ENCODE data around the gene SLC6A7.
"Not testable (repeated sequence)": the region's sequence is repeated elsewhere in the genome, so short reads cannot be mapped to it uniquely, and the experiment has no call there.

The SLC6A7 gene

DNA sequence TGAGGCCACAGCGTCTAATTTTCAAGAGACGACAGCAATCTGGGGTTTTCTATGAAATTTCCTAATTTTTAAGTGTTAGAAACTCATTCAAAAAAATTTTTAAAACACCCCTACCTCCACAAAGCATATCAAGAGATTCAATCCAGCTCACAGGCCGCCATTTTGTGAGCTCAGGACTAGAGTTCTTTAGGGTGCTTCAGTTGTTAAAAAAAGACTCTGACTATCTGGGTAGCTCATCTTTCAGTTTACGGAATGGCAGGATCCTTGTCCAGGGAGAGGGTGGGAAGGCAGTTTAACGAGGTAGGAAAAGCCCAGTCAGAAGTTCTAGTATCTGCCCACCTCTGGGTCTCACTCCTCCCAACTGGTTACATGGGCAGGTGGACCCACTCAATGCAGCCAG, 56.6 kb downstream of the SLC6A7 start:
- Histone ChIP-seq H3K27ac (ENCODE audit: low read depth, low read length) (no peak overlapping the region), H3K9ac (ENCODE audit: low read depth, low read length) (no peak overlapping the region), H3K4me1 (ENCODE audit: insufficient read depth, low read length) (no peaks in the 10 kb centered on the region), H3K27me3 (ENCODE audit: insufficient read depth, low read length) (no peaks in the 10 kb centered on the region), H3K9me3 (ENCODE audit: insufficient read depth, low read depth, low read length) (no peaks in the 10 kb centered on the region), H3K4me3 (ENCODE audit: low read length) (no peak overlapping the region), H3K36me3 (ENCODE audit: insufficient read depth, low read length) (no peaks in the 10 kb centered on the region)
- whole genome bisulfite sequencing, result 96% methylated on average over 5 of the region's 5 CpGs

GRCh38 chr5:150246835-150247234, 57.0 kb downstream of the SLC6A7 start:
- no peak overlapping the region for H3K4me3 ChIP-seq (ENCODE audit: low read length)
- no peaks in the 10 kb centered on the region for H3K27me3 ChIP-seq (ENCODE audit: insufficient read depth, low read length)
- no peak overlapping the region for H3K9ac ChIP-seq (ENCODE audit: low read depth, low read length)
- no peak overlapping the region for H3K27ac ChIP-seq (ENCODE audit: low read depth, low read length)
- H3K4me1 ChIP-seq (ENCODE audit: insufficient read depth, low read length), result no peaks in the 10 kb centered on the region
- WGBS, result 91% methylated on average over 5 of the region's 5 CpGs
- no peaks in the 10 kb centered on the region for H3K36me3 ChIP-seq (ENCODE audit: insufficient read depth, low read length)
- no peaks in the 10 kb centered on the region for H3K9me3 ChIP-seq (ENCODE audit: insufficient read depth, low read depth, low read length)

DNA sequence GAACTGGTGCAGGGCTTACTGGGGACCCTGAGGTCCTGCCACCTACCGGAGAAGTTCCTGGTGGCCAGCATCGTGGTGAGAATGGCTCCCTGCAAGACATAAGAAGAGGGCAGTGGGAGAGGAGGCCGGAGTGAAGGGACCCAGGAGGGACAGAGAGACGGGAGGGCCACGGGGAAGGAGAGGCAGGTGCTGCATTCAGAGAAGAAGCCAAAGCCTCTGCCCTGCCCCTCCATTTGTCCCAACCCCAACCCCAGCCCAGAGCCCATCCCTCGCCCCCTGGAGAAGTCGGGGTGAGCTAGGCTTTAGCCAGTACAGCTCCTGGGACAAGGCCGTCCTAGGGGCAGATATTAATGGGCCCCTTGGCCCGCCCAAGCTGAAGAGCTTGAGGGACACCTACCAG, 57.9 kb downstream of the SLC6A7 start:
- Histone ChIP-seq H3K27ac (ENCODE audit: low read depth, low read length) (no peak overlapping the region), H3K36me3 (ENCODE audit: insufficient read depth, low read length) (no peaks in the 10 kb centered on the region), H3K27me3 (ENCODE audit: insufficient read depth, low read length) (no peaks in the 10 kb centered on the region), H3K4me3 (ENCODE audit: low read length) (no peak overlapping the region), H3K4me1 (ENCODE audit: insufficient read depth, low read length) (no peaks in the 10 kb centered on the region), H3K9ac (ENCODE audit: low read depth, low read length) (no peak overlapping the region), H3K9me3 (ENCODE audit: insufficient read depth, low read depth, low read length) (no peaks in the 10 kb centered on the region)
- 92% methylated on average over 9 of the region's 9 CpGs for WGBS

DNA sequence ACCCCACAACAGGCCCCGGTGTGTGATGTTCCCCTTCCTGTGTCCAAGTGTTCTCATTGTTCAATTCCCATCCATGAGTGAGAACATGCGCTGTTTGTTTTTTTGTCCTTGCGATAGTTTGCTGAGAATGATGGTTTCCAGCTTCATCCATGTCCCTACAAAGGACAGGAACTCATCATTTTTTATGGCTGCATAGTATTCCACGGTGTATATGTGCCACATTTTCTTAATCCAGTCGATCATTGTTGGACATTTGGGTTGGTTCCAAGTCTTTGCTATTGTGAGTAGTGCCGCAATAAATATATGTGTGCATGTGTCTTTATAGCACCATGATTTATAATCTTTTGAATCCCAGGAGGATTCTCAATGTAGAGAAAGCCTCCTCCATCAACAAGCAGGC, 58.6 kb downstream of the SLC6A7 start:
- H3K27ac ChIP-seq (ENCODE audit: low read depth, low read length); H3K4me1 ChIP-seq (ENCODE audit: insufficient read depth, low read length); H3K4me3 ChIP-seq (ENCODE audit: low read length); H3K9me3 ChIP-seq (ENCODE audit: insufficient read depth, low read depth, low read length); H3K36me3 ChIP-seq (ENCODE audit: insufficient read depth, low read length); H3K9ac ChIP-seq (ENCODE audit: low read depth, low read length); H3K27me3 ChIP-seq (ENCODE audit: insufficient read depth, low read length): not testable (repeated sequence)
- WGBS, result 94% methylated on average over 5 of the region's 6 CpGs

DNA sequence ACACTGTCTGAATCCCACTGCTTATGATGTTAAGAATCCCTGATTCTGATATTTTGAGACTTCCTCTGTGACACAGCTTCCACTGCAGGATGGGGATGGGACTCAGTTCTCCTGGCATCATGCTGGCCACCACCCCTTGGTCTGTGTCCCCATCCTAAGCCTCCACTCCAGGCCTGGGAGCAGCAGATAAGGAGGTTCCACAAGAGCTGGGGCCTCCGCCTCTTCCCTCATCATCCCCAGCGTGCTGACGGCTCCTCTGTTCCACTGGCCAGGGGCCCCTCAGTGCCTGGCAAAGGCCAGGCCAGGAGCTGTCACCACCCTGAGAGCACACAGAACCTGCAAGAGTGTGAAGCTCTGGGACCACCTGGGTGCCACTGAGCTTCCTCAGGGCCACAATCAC, 59.1 kb downstream of the SLC6A7 start:
- Histone ChIP-seq H3K36me3 (ENCODE audit: insufficient read depth, low read length) (no peaks in the 10 kb centered on the region), H3K4me1 (ENCODE audit: insufficient read depth, low read length) (no peaks in the 10 kb centered on the region), H3K27ac (ENCODE audit: low read depth, low read length) (no peak overlapping the region), H3K9me3 (ENCODE audit: insufficient read depth, low read depth, low read length) (no peaks in the 10 kb centered on the region), H3K9ac (ENCODE audit: low read depth, low read length) (no peak overlapping the region), H3K27me3 (ENCODE audit: insufficient read depth, low read length) (no peaks in the 10 kb centered on the region), H3K4me3 (ENCODE audit: low read length) (no peak overlapping the region)
- 90% methylated on average over 3 of the region's 3 CpGs for WGBS

GRCh38 chr5:150249744-150250143, 59.9 kb downstream of the SLC6A7 start:
- 88% methylated on average over 5 of the region's 5 CpGs for WGBS
- H3K36me3 ChIP-seq (ENCODE audit: insufficient read depth, low read length), result no peaks in the 10 kb centered on the region
- H3K27ac ChIP-seq (ENCODE audit: low read depth, low read length), result no peak overlapping the region
- no peaks in the 10 kb centered on the region for H3K9me3 ChIP-seq (ENCODE audit: insufficient read depth, low read depth, low read length)
- no peak overlapping the region for H3K4me3 ChIP-seq (ENCODE audit: low read length)
- no peaks in the 10 kb centered on the region for H3K4me1 ChIP-seq (ENCODE audit: insufficient read depth, low read length)
- no peak overlapping the region for H3K9ac ChIP-seq (ENCODE audit: low read depth, low read length)
- no peaks in the 10 kb centered on the region for H3K27me3 ChIP-seq (ENCODE audit: insufficient read depth, low read length)

GRCh38 chr5:150251504-150251903, 61.6 kb downstream of the SLC6A7 start:
- no peak overlapping the region for H3K9ac ChIP-seq (ENCODE audit: low read depth, low read length)
- H3K36me3 ChIP-seq (ENCODE audit: insufficient read depth, low read length), result no peaks in the 10 kb centered on the region
- peaks cover 3% of the 10 kb centered on the region; the same call in 1 of the 2 replicates for H3K4me1 ChIP-seq (ENCODE audit: insufficient read depth, low read length)
- H3K27ac ChIP-seq (ENCODE audit: low read depth, low read length), result no peak overlapping the region
- H3K9me3 ChIP-seq (ENCODE audit: insufficient read depth, low read depth, low read length), result no peaks in the 10 kb centered on the region
- 89% methylated on average over 7 of the region's 7 CpGs for WGBS
- no peaks in the 10 kb centered on the region for H3K27me3 ChIP-seq (ENCODE audit: insufficient read depth, low read length)
- H3K4me3 ChIP-seq (ENCODE audit: low read length), result no peak overlapping the region

GRCh38 chr5:150252489-150252888, 62.6 kb downstream of the SLC6A7 start:
- H3K36me3 ChIP-seq (ENCODE audit: insufficient read depth, low read length), result no peaks in the 10 kb centered on the region
- no peak overlapping the region for H3K27ac ChIP-seq (ENCODE audit: low read depth, low read length)
- peaks cover 3% of the 10 kb centered on the region; the same call in 1 of the 2 replicates for H3K4me1 ChIP-seq (ENCODE audit: insufficient read depth, low read length)
- no peaks in the 10 kb centered on the region for H3K27me3 ChIP-seq (ENCODE audit: insufficient read depth, low read length)
- no peak overlapping the region for H3K9ac ChIP-seq (ENCODE audit: low read depth, low read length)
- H3K9me3 ChIP-seq (ENCODE audit: insufficient read depth, low read depth, low read length), result no peaks in the 10 kb centered on the region
- no peak overlapping the region for H3K4me3 ChIP-seq (ENCODE audit: low read length)
- 93% methylated on average over 6 of the region's 6 CpGs for WGBS

- Histone ChIP-seq H3K4me3 (ENCODE audit: low read length) (no peak overlapping the region), H3K4me1 (ENCODE audit: insufficient read depth, low read length) (peaks cover 3% of the 10 kb centered on the region; the same call in 1 of the 2 replicates), H3K27me3 (ENCODE audit: insufficient read depth, low read length) (no peaks in the 10 kb centered on the region), H3K9me3 (ENCODE audit: insufficient read depth, low read depth, low read length) (no peaks in the 10 kb centered on the region), H3K27ac (ENCODE audit: low read depth, low read length) (no peak overlapping the region), H3K9ac (ENCODE audit: low read depth, low read length) (no peak overlapping the region), H3K36me3 (ENCODE audit: insufficient read depth, low read length) (no peaks in the 10 kb centered on the region)
- 63% methylated on average over 10 of the region's 10 CpGs for WGBS
Observed at GRCh38 chr5:150253416-150254208, 63.8 kb downstream of the SLC6A7 start.

- Histone ChIP-seq H3K4me1 (ENCODE audit: insufficient read depth, low read length) (peaks cover 3% of the 10 kb centered on the region; the same call in 1 of the 2 replicates), H3K36me3 (ENCODE audit: insufficient read depth, low read length) (no peaks in the 10 kb centered on the region), H3K9me3 (ENCODE audit: insufficient read depth, low read depth, low read length) (no peaks in the 10 kb centered on the region), H3K9ac (ENCODE audit: low read depth, low read length) (no peak overlapping the region), H3K4me3 (ENCODE audit: low read length) (no peak overlapping the region), H3K27me3 (ENCODE audit: insufficient read depth, low read length) (no peaks in the 10 kb centered on the region), H3K27ac (ENCODE audit: low read depth, low read length) (no peak overlapping the region)
- WGBS, result 89% methylated on average over 7 of the region's 7 CpGs
Observed at GRCh38 chr5:150254363-150254762, 64.5 kb downstream of the SLC6A7 start.

- WGBS, result 94% methylated on average over 4 of the region's 4 CpGs
- no peaks in the 10 kb centered on the region for H3K27me3 ChIP-seq (ENCODE audit: insufficient read depth, low read length)
- H3K36me3 ChIP-seq (ENCODE audit: insufficient read depth, low read length), result no peaks in the 10 kb centered on the region
- H3K9me3 ChIP-seq (ENCODE audit: insufficient read depth, low read depth, low read length), result no peaks in the 10 kb centered on the region
- H3K27ac ChIP-seq (ENCODE audit: low read depth, low read length), result no peak overlapping the region
- no peak overlapping the region for H3K4me3 ChIP-seq (ENCODE audit: low read length)
- H3K4me1 ChIP-seq (ENCODE audit: insufficient read depth, low read length), result peaks cover 3% of the 10 kb centered on the region; the same call in 1 of the 2 replicates
- H3K9ac ChIP-seq (ENCODE audit: low read depth, low read length), result no peak overlapping the region
Observed at GRCh38 chr5:150254774-150255173, 64.9 kb downstream of the SLC6A7 start.
